Stimulated activated CD4-positive, alpha-beta T cell treated with anti-CD3 and anti-CD28 coated beads, Interleukin-4, amount 100 ng/mL, for 48 hours (primary cell): ENCODE measurements around the gene SEC11A.

ENCODE experiments used
- DNase-seq, 2 donors: peaks; one replicate each; pipeline ENCODE4 v3.0.0-alpha.2; 2020; ENCODE audit warnings: low read depth in 2 of 2

Gene SEC11A

GRCh38 chr15:84681831-84682230 lies 34.1 kb downstream of the SEC11A start:
- DNase-seq, result peak in 1 of 2 donors; percentile 42

GRCh38 chr15:84671211-84671610 lies 44.7 kb downstream of the SEC11A start:
- DNase-seq, result no peak

- DNase-seq, result peak; percentile 40 to 44
Measured at GRCh38 chr15:84669726-84670125, 46.2 kb downstream of the SEC11A start.

GRCh38 chr15:84668221-84668982 lies 47.5 kb downstream of the SEC11A start:
- no peak for DNase-seq

GRCh38 chr15:84666373-84666772 lies 49.6 kb downstream of the SEC11A start:
- DNase-seq, result no peak

GRCh38 chr15:84661001-84661400 lies 54.9 kb downstream of the SEC11A start:
- DNase-seq, result no peak

- DNase-seq, result no peak
Measured at GRCh38 chr15:84659904-84660781, 55.8 kb downstream of the SEC11A start.

GRCh38 chr15:84658788-84659411 lies 57.0 kb downstream of the SEC11A start:
- no peak for DNase-seq

GRCh38 chr15:84658080-84658787 lies 57.7 kb downstream of the SEC11A start, which contains the start of gene NMB:
Gene NMB (minus strand): TSS chr15:84658199. CDS start chr15:84658152, 47 bp downstream.
- peak; percentile 60 to 75 for DNase-seq

GRCh38 chr15:84657748-84658079 lies 58.2 kb downstream of the SEC11A start:
- no peak for DNase-seq

GRCh38 chr15:84656972-84657371 lies 59.0 kb downstream of the SEC11A start:
- DNase-seq, result no peak

- DNase-seq, result peak; percentile 69 to 72
Measured at GRCh38 chr15:84654689-84655453, 61.1 kb downstream of the SEC11A start.

- DNase-seq, result peak; percentile 95 to 97
Measured at GRCh38 chr15:84653910-84654688, 61.8 kb downstream of the SEC11A start, which contains the start of gene WDR73. Gene WDR73 (minus strand): TSS chr15:84654283. CDS start chr15:84654274, 9 bp downstream.

- no peak for DNase-seq
Measured at GRCh38 chr15:84653584-84653909, 62.4 kb downstream of the SEC11A start.

- no peak for DNase-seq
Measured at GRCh38 chr15:84649706-84650105, 66.2 kb downstream of the SEC11A start.

- DNase-seq, result no peak
Measured at GRCh38 chr15:84648539-84648938, 67.4 kb downstream of the SEC11A start.

GRCh38 chr15:84647726-84648125 lies 68.2 kb downstream of the SEC11A start:
- DNase-seq, result no peak

GRCh38 chr15:84645997-84646396 lies 69.9 kb downstream of the SEC11A start:
- no peak for DNase-seq

- no peak for DNase-seq
Measured at GRCh38 chr15:84645496-84645895, 70.4 kb downstream of the SEC11A start.

- DNase-seq, result no peak
Measured at GRCh38 chr15:84643838-84644237, 72.1 kb downstream of the SEC11A start.
